NCI-H226 (cell line): Measurements from ENCODE around the gene ZNF433.

ENCODE experiments used
- DNase-seq: peaks from one replicate; pipeline ENCODE4 v3.0.0-alpha.2; 2015

Gene ZNF433

GRCh38 chr19:11987405-11988281 lies 47.8 kb downstream of the ZNF433 start:
- peak; percentile 90 for DNase-seq

DNA sequence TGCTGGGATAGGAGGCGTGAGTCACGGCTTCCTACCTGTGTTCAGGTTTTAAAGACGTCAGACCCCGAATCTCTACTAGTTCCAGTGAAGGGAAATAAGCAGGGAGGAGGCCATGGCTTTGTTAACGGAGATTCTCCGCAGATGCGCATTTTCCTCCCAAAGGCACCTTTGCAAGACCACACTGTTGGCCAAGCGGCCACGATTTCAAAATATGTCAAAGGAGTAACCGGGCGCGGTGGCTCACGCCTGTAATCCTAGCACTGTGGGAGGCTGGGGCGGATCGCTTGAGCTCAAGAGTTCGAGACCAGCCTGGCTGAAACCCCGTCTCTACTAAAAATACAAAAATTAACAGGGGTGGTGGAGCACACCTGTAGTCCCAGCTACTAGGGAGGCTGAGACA lies 48.7 kb downstream of the ZNF433 start:
- DNase-seq, result no peak

DNA sequence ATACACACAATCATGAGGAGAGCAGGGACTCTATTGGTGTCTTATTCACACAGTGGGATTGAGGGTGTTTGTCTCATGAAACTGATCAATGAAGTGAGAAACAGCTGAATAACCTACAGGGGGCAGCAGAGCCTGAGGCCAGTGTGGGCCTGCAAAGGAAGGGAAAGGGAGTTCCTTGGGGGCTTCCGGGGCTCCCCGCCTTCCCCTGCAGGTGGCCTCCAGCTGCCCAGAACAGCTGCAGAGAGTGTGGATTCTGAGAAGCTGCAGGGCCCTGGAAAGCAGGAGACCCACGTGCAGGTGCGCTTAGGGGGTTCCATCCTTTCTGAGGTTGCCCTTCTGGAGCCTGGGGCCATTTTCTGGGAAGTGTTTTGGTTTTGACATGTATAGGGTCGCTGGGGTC lies 50.5 kb downstream of the ZNF433 start:
- no peak for DNase-seq

GRCh38 chr19:11982526-11982925 lies 53.0 kb downstream of the ZNF433 start:
- DNase-seq, result no peak

DNA sequence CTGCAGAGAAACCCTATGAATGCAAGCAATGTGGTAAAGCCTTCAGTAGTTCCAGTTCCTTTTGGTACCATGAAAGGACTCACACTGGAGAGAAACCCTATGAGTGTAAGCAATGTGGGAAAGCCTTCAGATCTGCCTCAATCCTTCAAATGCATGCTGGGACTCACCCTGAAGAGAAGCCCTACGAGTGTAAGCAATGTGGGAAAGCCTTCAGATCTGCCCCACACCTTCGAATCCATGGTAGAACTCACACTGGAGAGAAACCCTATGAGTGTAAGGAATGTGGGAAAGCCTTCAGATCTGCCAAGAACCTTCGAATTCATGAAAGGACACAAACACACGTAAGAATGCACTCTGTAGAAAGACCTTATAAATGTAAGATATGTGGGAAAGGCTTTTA lies 56.0 kb downstream of the ZNF433 start:
- no peak for DNase-seq

GRCh38 chr19:11978492-11979100 lies 56.9 kb downstream of the ZNF433 start:
- DNase-seq, result no peak

DNA sequence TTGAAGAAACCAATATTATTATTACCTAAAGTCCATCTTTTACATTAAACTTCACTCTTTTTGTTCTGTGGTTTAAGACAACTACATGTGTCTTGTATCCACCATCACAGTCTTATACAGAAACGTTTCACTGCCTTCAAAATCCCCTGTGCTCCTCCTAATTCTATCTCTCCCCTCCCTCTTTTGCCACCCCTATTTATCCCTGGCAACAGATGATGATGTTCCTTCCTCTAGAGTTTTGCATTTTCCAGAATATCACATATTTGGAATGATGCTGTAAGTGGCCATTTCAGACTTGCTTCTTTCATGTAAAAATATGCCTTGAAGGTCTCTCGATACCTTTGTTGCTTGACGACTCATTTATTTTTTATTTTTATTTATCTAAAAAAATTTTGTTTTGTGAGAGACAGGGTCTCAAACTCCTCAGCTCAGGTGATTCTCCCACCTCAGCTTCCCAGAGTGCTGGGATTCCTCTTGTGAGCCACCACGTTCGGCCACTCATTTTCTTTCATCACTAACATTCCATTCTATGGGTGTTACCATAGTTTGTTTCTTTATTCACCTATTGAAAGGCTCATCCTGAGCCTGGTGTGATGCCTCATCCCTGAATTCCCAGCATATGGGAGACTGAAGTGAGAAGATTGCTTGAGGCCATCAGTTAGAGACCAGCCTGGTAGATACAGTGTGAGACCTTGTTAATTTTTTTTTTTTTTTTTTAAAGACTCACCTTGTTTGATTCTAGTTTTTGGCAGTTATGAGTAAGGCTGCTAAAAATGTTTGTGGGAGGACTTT lies 62.3 kb downstream of the ZNF433 start:
- no peak for DNase-seq

GRCh38 chr19:11971041-11971440 lies 64.4 kb downstream of the ZNF433 start:
- DNase-seq, result no peak

DNA sequence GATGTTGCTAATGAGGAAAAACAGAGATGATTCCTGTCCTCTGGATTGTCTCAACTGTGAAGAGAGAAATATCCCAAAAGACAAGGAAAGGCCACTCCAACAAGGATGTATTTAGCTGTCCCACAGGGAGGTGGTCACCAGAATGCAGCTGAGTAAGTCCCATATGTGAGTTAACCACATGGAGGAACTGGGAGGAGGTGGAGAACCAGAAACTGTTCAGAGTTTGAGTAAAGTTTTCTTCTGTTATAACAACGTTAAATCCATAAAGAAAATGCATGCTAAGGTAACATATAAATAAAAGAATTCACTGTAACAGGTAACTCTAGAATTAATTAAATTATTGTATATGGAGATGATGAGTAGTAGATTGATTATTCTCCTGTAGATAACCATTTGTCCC lies 65.3 kb downstream of the ZNF433 start:
- no peak for DNase-seq

DNA sequence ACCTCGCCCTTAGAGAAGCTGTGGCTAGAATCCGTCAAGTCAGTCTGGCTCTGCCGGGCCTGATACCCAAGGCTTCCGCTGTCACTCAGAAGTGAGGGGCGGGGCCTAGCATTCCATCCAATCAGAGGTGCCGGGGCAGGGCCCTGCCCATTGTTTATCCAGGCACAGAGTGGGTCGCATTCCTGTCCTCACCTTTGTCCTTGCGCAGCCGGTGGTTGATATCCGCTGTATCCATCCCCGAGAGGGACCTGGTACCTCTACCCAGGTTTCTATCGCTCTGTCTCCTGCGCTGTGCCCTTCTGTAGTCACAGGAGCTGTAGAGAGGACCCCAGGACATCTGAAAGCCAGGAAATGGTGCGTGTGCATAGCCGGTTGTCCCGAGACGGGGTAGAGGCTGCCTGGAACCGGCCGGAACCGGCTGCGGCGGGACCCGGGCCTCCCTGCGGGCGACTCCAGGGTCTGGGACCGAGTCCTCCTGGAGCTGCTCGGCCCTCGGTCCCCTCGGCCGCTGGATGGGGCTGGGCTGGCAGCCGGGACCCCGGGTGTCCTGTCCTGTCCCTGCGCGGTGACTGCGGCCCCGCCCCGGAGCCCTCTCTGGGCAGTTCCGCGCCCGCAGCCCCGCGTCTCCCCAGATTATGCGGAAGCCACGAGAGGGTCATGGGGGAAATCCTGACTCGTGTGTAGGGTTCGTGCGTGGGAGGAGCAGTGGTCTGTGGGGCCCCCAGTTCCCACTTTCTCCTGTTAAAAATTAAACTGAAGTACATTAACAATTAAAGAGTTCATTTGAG lies 70.4 kb downstream of the ZNF433 start, which contains the start of gene ZNF763:
Gene ZNF763 (plus strand): TSS at position 183 of the 788 bp plus-strand sequence. CDS start 169 bp downstream, at position 352.
- no peak for DNase-seq
